ENCODE measurements around the gene NFKBIE. TPM values are rescaled to one million over a fixed set of nuclear protein-coding genes. Genes with fewer than 3 reads are reported as not detected.

Gene NFKBIE
- total and polyA plus RNA-seq, 2 of the 13 experiments (the other 11 are each of a cell fraction or from before 2014, with no cell fraction given) = 6.7 to 14.5 TPM

DNA sequence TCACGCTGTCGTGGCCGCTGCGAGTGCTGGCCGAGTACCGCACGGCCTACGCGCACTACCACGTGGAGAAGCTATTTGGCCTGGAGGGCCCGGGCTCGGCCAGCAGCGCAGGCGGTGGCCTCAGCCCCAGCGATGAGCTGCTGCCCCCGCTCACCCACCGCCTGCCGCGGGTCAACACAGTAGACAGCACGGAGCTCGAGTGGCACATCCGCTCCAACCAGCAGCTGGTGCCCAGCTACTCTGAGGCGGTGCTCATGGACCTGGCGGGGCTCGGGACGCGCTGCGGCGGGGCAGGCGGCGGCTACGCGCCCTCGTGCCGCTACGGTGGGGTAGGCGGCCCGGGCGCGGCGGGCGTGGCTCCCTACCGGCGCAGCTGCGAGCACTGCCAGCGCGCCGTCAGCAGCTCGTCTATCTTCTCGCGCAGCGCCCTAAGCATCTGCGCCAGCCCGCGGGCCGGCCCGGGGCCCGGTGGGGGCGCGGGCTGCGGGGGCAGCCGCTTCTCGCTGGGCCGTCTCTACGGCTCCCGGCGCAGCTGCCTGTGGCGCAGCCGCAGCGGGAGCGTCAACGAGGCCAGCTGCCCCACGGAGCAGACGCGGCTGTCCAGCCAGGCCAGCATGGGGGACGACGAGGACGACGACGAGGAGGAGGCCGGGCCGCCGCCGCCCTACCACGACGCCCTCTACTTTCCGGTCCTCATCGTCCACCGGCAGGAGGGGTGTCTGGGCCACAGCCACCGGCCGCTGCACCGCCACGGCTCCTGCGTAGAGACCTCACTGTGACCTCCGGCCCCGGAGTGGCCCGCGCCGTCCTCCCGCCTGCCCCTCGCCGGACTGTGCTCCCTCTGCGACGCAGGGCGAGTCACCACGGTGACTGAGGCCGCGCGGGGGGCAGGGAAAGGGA lies 10.6 kb upstream of the NFKBIE start (continued):
- TF ChIP-seq, protein P1, sequence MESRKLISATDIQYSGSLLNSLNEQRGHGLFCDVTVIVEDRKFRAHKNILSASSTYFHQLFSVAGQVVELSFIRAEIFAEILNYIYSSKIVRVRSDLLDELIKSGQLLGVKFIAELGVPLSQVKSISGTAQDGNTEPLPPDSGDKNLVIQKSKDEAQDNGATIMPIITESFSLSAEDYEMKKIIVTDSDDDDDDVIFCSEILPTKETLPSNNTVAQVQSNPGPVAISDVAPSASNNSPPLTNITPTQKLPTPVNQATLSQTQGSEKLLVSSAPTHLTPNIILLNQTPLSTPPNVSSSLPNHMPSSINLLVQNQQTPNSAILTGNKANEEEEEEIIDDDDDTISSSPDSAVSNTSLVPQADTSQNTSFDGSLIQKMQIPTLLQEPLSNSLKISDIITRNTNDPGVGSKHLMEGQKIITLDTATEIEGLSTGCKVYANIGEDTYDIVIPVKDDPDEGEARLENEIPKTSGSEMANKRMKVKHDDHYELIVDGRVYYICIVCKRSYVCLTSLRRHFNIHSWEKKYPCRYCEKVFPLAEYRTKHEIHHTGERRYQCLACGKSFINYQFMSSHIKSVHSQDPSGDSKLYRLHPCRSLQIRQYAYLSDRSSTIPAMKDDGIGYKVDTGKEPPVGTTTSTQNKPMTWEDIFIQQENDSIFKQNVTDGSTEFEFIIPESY (CRISPR knock-in tag; IDR thresholded peaks at IDR 0.05) = peak; percentile 76; the same call in 1 of the 2 replicates
- TF ChIP-seq REL (CRISPR knock-in tag; conservative IDR thresholded peaks at IDR 0.05) (peak; percentile 64; the same call in 1 of the 2 replicates), ZNF205 (CRISPR knock-in tag; IDR thresholded peaks at IDR 0.05) (no peak), TARDBP (CRISPR knock-in tag; IDR thresholded peaks at IDR 0.05) (no peak), ZNF12 (CRISPR knock-in tag; IDR thresholded peaks at IDR 0.05) (no peak), YY1 (IDR thresholded peaks at IDR 0.05; ENCODE audit: insufficient read depth, insufficient replicate concordance, low read depth, low read length) (peak; percentile 30), KLF12 (CRISPR knock-in tag; IDR thresholded peaks at IDR 0.05; ENCODE audit: borderline replicate concordance) (peak; percentile 74; the same call in 1 of the 2 replicates), RARG (CRISPR knock-in tag; IDR thresholded peaks at IDR 0.05; ENCODE audit: low read depth) (no peak), SRF (IDR thresholded peaks at IDR 0.05; ENCODE audit: low read depth, low read length) (no peak), SALL1 (CRISPR knock-in tag; IDR thresholded peaks at IDR 0.05) (peak; percentile 42; the same call in 1 of the 2 replicates), ZNF781 (CRISPR knock-in tag; IDR thresholded peaks at IDR 0.05; ENCODE audit: borderline replicate concordance, not compliant biosample characterization) (peak; percentile 29), CCDC6 (CRISPR knock-in tag; IDR thresholded peaks at IDR 0.05) (peak; percentile 46; the same call in 1 of the 2 replicates), EED (CRISPR knock-in tag; IDR thresholded peaks at IDR 0.05) (peak; percentile 48), MAFG (CRISPR knock-in tag; IDR thresholded peaks at IDR 0.05) (0 out of 2 replicates have a peak, but pooled peaks have one; percentile 21), GABPB1 (CRISPR knock-in tag; IDR thresholded peaks at IDR 0.05) (peak; percentile 12; the same call in 1 of the 2 replicates), MEIS1 (CRISPR knock-in tag; IDR thresholded peaks at IDR 0.05; ENCODE audit: borderline replicate concordance) (no peak), ZNF652 (CRISPR knock-in tag; IDR thresholded peaks at IDR 0.05; ENCODE audit: borderline replicate concordance, low read depth) (no peak), U2AF1 (optimal IDR thresholded peaks at IDR 0.05; ENCODE audit: low read depth, low read length) (no peak)
- TF ChIP-seq, protein P2, sequence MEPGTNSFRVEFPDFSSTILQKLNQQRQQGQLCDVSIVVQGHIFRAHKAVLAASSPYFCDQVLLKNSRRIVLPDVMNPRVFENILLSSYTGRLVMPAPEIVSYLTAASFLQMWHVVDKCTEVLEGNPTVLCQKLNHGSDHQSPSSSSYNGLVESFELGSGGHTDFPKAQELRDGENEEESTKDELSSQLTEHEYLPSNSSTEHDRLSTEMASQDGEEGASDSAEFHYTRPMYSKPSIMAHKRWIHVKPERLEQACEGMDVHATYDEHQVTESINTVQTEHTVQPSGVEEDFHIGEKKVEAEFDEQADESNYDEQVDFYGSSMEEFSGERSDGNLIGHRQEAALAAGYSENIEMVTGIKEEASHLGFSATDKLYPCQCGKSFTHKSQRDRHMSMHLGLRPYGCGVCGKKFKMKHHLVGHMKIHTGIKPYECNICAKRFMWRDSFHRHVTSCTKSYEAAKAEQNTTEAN (CRISPR knock-in tag; conservative IDR thresholded peaks at IDR 0.05) = 0 out of 2 replicates have a peak, but pooled peaks have one; percentile 56
- TF ChIP-seq, protein P3, sequence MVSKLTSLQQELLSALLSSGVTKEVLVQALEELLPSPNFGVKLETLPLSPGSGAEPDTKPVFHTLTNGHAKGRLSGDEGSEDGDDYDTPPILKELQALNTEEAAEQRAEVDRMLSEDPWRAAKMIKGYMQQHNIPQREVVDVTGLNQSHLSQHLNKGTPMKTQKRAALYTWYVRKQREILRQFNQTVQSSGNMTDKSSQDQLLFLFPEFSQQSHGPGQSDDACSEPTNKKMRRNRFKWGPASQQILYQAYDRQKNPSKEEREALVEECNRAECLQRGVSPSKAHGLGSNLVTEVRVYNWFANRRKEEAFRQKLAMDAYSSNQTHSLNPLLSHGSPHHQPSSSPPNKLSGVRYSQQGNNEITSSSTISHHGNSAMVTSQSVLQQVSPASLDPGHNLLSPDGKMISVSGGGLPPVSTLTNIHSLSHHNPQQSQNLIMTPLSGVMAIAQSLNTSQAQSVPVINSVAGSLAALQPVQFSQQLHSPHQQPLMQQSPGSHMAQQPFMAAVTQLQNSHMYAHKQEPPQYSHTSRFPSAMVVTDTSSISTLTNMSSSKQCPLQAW (CRISPR knock-in tag; IDR thresholded peaks at IDR 0.05) = 0 out of 2 replicates have a peak, but pooled peaks have one; percentile 44
- TF ChIP-seq, protein P4, sequence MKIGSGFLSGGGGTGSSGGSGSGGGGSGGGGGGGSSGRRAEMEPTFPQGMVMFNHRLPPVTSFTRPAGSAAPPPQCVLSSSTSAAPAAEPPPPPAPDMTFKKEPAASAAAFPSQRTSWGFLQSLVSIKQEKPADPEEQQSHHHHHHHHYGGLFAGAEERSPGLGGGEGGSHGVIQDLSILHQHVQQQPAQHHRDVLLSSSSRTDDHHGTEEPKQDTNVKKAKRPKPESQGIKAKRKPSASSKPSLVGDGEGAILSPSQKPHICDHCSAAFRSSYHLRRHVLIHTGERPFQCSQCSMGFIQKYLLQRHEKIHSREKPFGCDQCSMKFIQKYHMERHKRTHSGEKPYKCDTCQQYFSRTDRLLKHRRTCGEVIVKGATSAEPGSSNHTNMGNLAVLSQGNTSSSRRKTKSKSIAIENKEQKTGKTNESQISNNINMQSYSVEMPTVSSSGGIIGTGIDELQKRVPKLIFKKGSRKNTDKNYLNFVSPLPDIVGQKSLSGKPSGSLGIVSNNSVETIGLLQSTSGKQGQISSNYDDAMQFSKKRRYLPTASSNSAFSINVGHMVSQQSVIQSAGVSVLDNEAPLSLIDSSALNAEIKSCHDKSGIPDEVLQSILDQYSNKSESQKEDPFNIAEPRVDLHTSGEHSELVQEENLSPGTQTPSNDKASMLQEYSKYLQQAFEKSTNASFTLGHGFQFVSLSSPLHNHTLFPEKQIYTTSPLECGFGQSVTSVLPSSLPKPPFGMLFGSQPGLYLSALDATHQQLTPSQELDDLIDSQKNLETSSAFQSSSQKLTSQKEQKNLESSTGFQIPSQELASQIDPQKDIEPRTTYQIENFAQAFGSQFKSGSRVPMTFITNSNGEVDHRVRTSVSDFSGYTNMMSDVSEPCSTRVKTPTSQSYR (CRISPR knock-in tag; IDR thresholded peaks at IDR 0.05; ENCODE audit: borderline replicate concordance) = peak; percentile 11; the same call in 1 of the 2 replicates

Data from HepG2 (cell line).